Heart left ventricle (tissue), 16 donors: ENCODE data around the gene P3R3URF. TPM values are rescaled to one million over a fixed set of nuclear protein-coding genes. Genes with fewer than 3 reads are reported as not detected.

Source experiments
- ATAC-seq, 4 donors: fragments of 200-7000 bp; cut with Tn5 transposase; one replicate each; pipeline ENCODE4 v1.9.1; 2020 to 2022; ENCODE audit warnings: moderate library complexity in 4 of 4, mild to moderate bottlenecking in 3 of 4, moderate number of reproducible peaks in 1 of 4
- DNase-seq, 5 donors: peaks; one replicate each; pipeline ENCODE4 v3.0.0-alpha.2; 2020
- H3K27ac ChIP-seq, 12 donors: fragments of 200-600 bp; sonication (generic) in 4 of 12; one replicate each; pipeline versions ENCODE4 v1.5.0 to v1.8.0; 2016 to 2022; ENCODE audit warnings: mild to moderate bottlenecking in 2 of 12
- H3K27me3 ChIP-seq, 9 donors: fragments of 200-600 bp; sonication (generic) in 2 of 9; one replicate each; pipeline versions ENCODE4 v1.5.1 to v1.8.0; 2016 to 2022; ENCODE audit warnings: mild to moderate bottlenecking in 3 of 9
- H3K36me3 ChIP-seq, 9 donors: fragments of 200-600 bp; sonication (generic) in 2 of 9; one replicate each; pipeline versions ENCODE4 v1.5.0 to v1.8.0; 2018 to 2022; ENCODE audit warnings: mild to moderate bottlenecking in 2 of 9
- H3K4me1 ChIP-seq, 12 donors: fragments of 200-600 bp; sonication (generic) in 4 of 12; one replicate each; pipeline versions ENCODE4 v1.5.0 to v1.8.0; 2016 to 2022; ENCODE audit warnings: mild to moderate bottlenecking in 3 of 12
- H3K4me3 ChIP-seq, 12 donors: fragments of 200-600 bp; sonication (generic) in 4 of 12; one replicate each; pipeline versions ENCODE4 v1.5.0 to v1.8.0; 2017 to 2022; ENCODE audit warnings: mild to moderate bottlenecking in 9 of 12, moderate library complexity in 4 of 12
- H3K9me3 ChIP-seq, 12 donors: fragments of 200-600 bp; sonication (generic) in 4 of 12; one replicate each; pipeline versions ENCODE4 v1.5.0 to v1.8.0; 2016 to 2022; ENCODE audit warnings: mild to moderate bottlenecking in 1 of 12
- CTCF ChIP-seq, 12 donors: fragments of 200-600 bp; sonication (generic) in 4 of 12; IDR thresholded peaks; one replicate each; pipeline versions ENCODE4 v1.5.0 to v1.8.0; 2018 to 2022; ENCODE audit warnings: antibody characterized with exemption in 12 of 12, mild to moderate bottlenecking in 5 of 12
- POLR2A ChIP-seq, 2 donors: fragments of 450-650 bp; IDR thresholded peaks; one replicate each; pipeline ENCODE4 v1.6.1; 2017; ENCODE audit warnings: antibody characterized with exemption in 2 of 2, mild to moderate bottlenecking in 2 of 2, moderate library complexity in 2 of 2
- WGBS, 4 donors: extraction: QIAGEN DNeasy Blood & Tissue Kit in 2 of 4; methylation state at CpG; one replicate each; pipeline versions ENCODE4 v1.1.5 to v1.1.7; 2013 to 2018; 5-methylcytosine and 5-hydroxymethylcytosine counted together
- intact Hi-C, 10 donors: fragments of 100-400 bp; cut with DNase I; formaldehyde crosslinking; loops; one replicate each; pipeline versions ENCODE4 v1.11.1 to v1.14.2; 2022
- polyA plus RNA-seq, 2 donors: library from polyadenylated mRNA; stranded (reverse); fragments of 200-250 nt; gene quantifications; one replicate each; pipeline ENCODE4 v1.2.3, GENCODE V29; 2013
- total RNA-seq, 9 donors: library from RNA; depleted of rRNA in 2 of 9; stranded (reverse); fragments of >200 nt in 2 of 9; fragmentation: NEBNext Ultra II Directional in 3 of 9; extraction: Animal tissue kit (Norgen Biotek cat#: 25700) in 3 of 9; gene quantifications; one replicate each; pipeline versions ENCODE4 v1.1.0 to v1.2.4, GENCODE V29; 2016 to 2023
- donor health status: ischemic (EF 13 %, LVEDD 7.1; RV severe dilation, severe dysfunction).
- donor health status: healthy with polysubstance abuse.
- donor health status: DM: no; HTN: yes; CAD: no.
- donor health status: DM: no; HTN: no; CAD: no.
- donor health status: ischemic (EF 25% LVEDD 6.9; RV normal size, moderate dysfunction).
- donor health status: ischemic (EF 25% LVEDD 5.7; RV mildly dilated, moderate dysfunction).
- donor health status: healthy.
- donor health status: DM: yes; HTN: yes; CAD: no.
- donor health status: ischemic (EF 35%, LVEDD 5.7; RV mildly dilated, moderate dysfunction).
- donor health status: nonischemic (EF 11% LVEDD 7.7; RV severe dilation, severe dysfunction).
- donor health status: DM: yes; HTN: yes; CAD: no.
- donor health status: PGD.
- donor health status: ischemic (EF 29% LVEDD 5.4; RV normal size, mild dysfunction).
- donor health status: nonischemic (EF 23%, LVEDD 6.1; RV moderate dilation, normal function).

The P3R3URF gene
- total and polyA plus RNA-seq, 11 donors = not detected

DNA sequence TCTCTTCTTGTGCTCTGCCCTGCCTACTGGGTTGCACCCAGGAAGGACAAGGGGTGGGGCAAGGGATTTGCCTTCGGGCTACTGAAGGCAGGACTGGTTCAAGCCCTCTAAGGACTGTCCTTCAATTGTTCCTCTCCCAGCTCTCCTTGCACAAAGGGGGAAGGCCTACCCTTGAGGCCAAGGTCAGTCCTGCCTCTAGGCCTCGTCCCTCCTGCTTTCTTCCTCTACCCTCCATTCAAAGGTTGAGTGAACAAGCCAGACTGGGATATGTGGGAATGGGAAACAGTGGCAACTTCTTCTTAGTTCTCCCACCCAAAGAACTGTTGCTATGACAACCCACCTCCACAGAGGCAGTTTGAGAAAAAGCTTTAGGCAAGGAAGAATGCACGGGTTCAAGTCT, 29.5 kb upstream of the P3R3URF start:
- WGBS, 4 donors = 25 to 43% (median 32%) methylated on average over 3 of the region's 3 CpGs
- TF ChIP-seq CTCF (IDR thresholded peaks at IDR 0.05) = no peak
- TF ChIP-seq POLR2A (IDR thresholded peaks at IDR 0.05) = no peak
- no peaks in the 10 kb centered on the region for H3K27me3 ChIP-seq
- no peaks in the 10 kb centered on the region for H3K9me3 ChIP-seq
- peaks cover 0 to 40% (median 29%) of the 10 kb centered on the region in 12 donors for H3K4me1 ChIP-seq
- H3K27ac ChIP-seq = peak overlapping the region; percentile 60 to 99 (median 92)
- DNase-seq (peak in 3 of 5 donors; percentile 51 to 69 (median 54)), ATAC-seq (peak; percentile 73 to 84 (median 76))
- H3K36me3 ChIP-seq = peaks cover 0 to 23% (median 0%) of the 10 kb centered on the region in 9 donors
- H3K4me3 ChIP-seq = peak overlapping the region in 3 of 12 donors; percentile 4 to 95 (median 94)
- intact Hi-C loops = no loop called here

DNA sequence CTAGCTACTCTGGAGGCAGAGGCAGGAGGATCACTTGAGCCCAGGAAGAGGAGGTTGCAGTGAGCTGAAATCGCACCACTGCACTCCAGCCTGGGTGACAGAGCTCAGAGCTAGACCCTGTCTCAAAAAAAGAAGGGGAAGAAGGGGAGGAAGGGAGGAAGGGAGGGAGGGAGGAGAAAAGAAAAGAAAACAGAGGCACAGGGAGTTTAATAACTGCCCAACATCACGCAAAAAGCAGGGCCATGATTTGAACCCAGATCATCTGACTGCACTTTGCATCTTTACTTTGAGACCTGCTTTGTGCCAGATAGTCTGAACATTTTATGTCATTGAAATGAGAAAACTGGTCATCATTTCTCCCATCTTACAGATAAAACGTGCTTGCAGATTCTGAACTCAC, 28.9 kb upstream of the P3R3URF start:
- peaks cover 0 to 40% (median 29%) of the 10 kb centered on the region in 12 donors for H3K4me1 ChIP-seq
- TF ChIP-seq POLR2A (IDR thresholded peaks at IDR 0.05) = no peak
- TF ChIP-seq CTCF (IDR thresholded peaks at IDR 0.05) = no peak
- no peaks in the 10 kb centered on the region for H3K9me3 ChIP-seq
- WGBS, 4 donors = 65 to 71% (median 69%) methylated on average over 3 of the region's 3 CpGs
- H3K36me3 ChIP-seq = peaks cover 0 to 19% (median 0%) of the 10 kb centered on the region in 9 donors
- H3K27me3 ChIP-seq = no peaks in the 10 kb centered on the region
- peak overlapping the region in 11 of 12 donors; percentile 61 to 99 (median 92) for H3K27ac ChIP-seq
- peak overlapping the region in 4 of 12 donors; percentile 94 to 100 (median 95) for H3K4me3 ChIP-seq
- no peak for DNase-seq
- no peak for ATAC-seq
- intact Hi-C loops = no loop called here

DNA sequence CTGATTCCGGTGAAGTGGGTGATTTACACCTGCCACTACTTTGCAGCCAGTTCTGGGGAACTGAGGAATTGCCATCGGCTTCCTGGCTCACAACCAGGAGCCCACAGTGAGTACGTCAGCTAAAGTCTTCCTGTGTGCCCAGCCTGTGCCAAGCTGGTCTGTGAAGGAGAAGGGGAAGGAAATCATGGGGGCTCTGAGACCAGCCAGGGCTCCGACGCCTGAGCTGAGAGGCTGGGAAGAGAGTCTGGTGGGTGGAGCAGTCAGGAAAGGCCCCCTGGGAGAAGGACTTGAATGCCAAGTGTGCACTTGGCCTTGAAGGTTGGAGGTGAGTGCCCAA, 28.1 kb upstream of the P3R3URF start:
- no peaks in the 10 kb centered on the region for H3K9me3 ChIP-seq
- H3K4me1 ChIP-seq = peaks cover 0 to 40% (median 29%) of the 10 kb centered on the region in 12 donors
- peak overlapping the region; percentile 38 to 99 (median 92) for H3K27ac ChIP-seq
- no peaks in the 10 kb centered on the region for H3K27me3 ChIP-seq
- DNase-seq (peak in 3 of 5 donors; percentile 33 to 56 (median 42)), ATAC-seq (peak in 3 of 4 donors; percentile 36 to 54 (median 52))
- intact Hi-C loops = no loop called here
- H3K4me3 ChIP-seq = peak overlapping the region; percentile 34 to 100 (median 92)
- TF ChIP-seq CTCF (IDR thresholded peaks at IDR 0.05) (no peak), POLR2A (IDR thresholded peaks at IDR 0.05) (no peak)
- H3K36me3 ChIP-seq = peaks cover 0 to 15% (median 0%) of the 10 kb centered on the region in 9 donors
- WGBS, 4 donors = 5 to 17% (median 16%) methylated on average over 5 of the region's 5 CpGs

GRCh38 chr1:46203738-46204405, 27.6 kb upstream of the P3R3URF start:
- no peak for TF ChIP-seq CTCF (IDR thresholded peaks at IDR 0.05)
- TF ChIP-seq POLR2A (IDR thresholded peaks at IDR 0.05) = no peak
- Histone ChIP-seq H3K36me3 (peaks cover 0 to 12% (median 0%) of the 10 kb centered on the region in 9 donors), H3K27me3 (no peaks in the 10 kb centered on the region), H3K4me1 (peaks cover 0 to 45% (median 34%) of the 10 kb centered on the region in 12 donors), H3K27ac (peak overlapping the region; percentile 68 to 99 (median 92)), H3K9me3 (no peaks in the 10 kb centered on the region), H3K4me3 (peak overlapping the region; percentile 71 to 100 (median 92))
- DNase-seq (no peak), ATAC-seq (peak; percentile 1 to 20 (median 10))
- 8 to 19% (median 17%) methylated on average over 14 of the region's 14 CpGs for WGBS, 4 donors
- intact Hi-C loops = no loop called here
